GF-D8 (cell line): ENCODE results near the gene TPT1.
"Not testable (repeated sequence)": the region's sequence is repeated elsewhere in the genome, so short reads cannot be mapped to it uniquely, and the experiment has no call there.

Source experiments
- DNase-seq: peaks from one replicate; lab custom pipeline; 2025; lab: John Stamatoyannopoulos, UW

TPT1 gene

GRCh38 chr13:45367358-45367757, 26.4 kb upstream of the TPT1 start:
- DNase-seq, result no peak

GRCh38 chr13:45365558-45365885, 24.5 kb upstream of the TPT1 start:
- DNase-seq, result no peak

DNA sequence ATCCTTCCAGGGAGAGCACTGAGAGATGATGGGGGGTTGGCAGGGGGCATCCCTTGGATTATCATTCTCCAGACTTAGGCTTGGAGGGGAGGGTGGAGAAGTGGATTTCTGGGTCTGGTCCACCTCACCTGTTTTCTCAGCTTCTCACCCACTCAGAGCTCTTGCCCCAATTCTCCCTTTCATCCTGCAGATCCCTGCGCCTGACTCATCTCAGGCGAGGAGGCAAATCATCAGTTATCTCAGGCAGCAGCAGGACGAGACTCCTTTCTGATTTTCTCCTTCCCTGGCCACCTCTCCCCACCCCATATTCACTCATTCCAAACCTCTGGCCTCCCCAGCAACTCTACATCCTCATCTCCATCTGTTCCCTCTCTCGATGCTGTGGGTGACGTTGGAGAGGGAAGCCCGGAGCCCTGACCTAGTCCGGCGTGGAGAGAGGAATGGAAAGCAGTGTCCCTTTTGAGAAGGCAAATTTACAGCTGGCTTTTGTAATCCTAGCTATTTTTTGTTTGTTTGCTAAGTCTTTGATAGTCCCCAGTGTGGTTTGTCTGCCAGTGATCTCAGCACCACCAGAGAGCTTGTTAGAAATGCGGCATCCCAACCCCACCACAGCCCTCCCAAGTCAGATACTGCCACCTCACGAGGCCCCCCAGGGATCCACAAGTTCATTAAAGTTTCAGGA, 24.0 kb upstream of the TPT1 start:
- no peak for DNase-seq

GRCh38 chr13:45362939-45363338, 22.0 kb upstream of the TPT1 start:
- no peak for DNase-seq

GRCh38 chr13:45361596-45362206, 20.7 kb upstream of the TPT1 start:
- DNase-seq, result no peak

- peak; percentile 96 for DNase-seq
These were observed 16.1 kb upstream of the TPT1 start for GRCh38 chr13:45356966-45357672.

- DNase-seq, result no peak
These were observed 12.9 kb upstream of the TPT1 start for GRCh38 chr13:45353895-45354294.

GRCh38 chr13:45352031-45352430, 11.0 kb upstream of the TPT1 start:
- no peak for DNase-seq

DNA sequence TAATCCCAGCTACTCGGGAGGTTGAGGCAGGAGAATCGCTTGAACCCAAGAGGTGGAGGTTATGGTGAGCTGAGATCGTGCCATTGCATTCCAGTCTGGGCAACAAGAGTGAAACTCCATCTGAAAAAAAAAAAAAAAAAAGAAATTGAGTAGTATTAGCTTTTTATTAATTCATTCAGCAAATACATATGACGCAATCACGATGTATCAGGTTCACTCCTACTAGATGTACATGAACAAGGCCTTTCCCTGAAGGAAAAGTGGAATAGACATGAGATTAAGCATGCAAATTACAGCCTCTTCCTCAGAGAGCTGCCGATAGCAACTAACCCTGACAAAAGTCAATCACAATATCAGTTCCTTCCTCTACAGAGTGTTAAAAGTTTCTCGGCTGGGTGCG, 9.2 kb upstream of the TPT1 start:
- no peak for DNase-seq

DNA sequence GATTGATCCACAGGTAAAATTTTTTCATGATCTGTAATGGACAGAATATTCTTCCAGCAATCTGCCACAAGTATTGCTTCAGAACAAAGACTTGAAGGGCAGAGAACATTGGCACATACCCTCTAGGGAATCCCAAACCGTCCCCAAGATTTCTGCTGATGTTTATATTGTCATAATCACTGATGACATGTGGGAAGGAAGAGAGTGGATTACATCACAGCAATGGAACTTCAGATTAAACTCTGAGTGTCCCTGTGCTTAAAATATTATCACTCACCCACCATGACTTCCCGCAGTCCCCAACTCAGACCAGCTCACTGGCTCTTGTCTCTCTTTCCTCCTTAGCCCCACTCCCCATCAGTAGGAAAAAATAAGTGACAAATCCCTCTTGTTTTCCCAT, 8.5 kb upstream of the TPT1 start:
- peak; percentile 76 for DNase-seq

DNA sequence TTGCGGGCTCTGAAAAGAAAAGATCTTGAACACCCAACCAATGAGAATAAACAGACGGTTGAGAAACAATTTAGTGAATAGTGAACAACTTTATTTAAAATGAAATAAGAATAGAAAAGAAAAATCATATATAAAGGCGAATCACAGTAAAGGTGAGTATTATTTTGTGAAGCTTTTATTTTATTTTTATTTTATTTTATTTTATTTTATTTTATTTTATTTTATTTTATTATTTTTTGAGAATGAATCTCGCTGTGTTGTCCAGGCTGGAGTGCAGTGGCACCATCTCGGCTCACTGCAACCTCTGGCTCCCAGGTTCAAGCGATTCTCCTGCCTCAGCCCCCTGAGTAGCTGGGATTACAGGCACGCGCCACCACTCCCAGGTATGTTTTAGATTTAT, 3.1 kb upstream of the TPT1 start:
- not testable (repeated sequence) for DNase-seq

DNA sequence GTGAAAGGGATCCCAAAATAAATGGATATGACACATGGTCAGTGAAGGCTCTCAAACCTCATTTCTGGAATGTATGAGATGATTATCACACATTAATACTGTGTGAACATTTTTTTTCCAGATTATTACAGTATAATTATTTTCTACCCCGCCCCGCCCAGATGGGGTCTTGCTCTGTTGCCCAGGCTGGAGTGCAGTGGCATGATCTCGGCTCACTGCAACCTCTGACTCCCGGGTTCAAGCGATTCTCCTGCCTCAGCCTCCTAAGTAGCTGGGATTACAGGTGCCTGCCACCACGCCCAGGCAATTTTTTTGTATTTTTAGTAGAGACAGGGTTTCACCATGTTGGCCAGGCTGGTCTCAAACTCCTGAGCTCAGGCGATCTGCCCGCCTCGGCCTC, 2.1 kb upstream of the TPT1 start:
- not testable (repeated sequence) for DNase-seq

GRCh38 chr13:45342668-45343067, 1.7 kb upstream of the TPT1 start:
- not testable (repeated sequence) for DNase-seq

DNA sequence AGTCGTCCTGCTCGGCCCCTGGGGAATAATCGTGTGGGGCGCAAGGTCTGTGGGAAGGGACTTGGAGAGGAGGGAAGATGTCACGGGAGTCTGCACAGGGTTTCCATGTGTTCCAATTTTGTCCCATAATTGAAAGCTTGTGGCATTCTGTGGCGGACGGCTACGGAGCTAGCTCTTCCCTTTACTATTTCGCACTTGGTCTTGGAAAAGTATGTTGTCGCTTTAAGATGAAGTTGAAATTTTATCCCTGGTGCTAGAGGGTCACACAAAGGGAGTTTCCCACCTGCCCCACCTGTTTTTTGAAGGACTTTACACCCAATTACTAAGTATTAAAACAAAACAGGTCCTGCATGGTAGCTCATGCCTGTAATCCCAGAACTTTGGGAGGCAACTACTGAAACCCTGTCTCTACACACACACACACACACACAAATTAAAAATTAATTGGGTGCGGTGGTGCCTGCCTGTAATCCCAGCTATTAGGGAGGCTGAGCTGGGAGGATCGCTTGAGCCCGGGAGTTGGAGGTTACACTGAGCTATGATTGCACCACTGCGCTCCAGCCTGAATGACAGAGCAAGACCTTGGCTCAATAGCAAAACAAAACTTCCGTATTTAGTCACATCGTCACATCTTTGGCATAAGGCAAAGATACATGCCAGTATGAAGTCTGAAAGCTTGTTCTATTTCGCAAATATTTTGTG, 967 bp upstream of the TPT1 start:
- peak; percentile 30 for DNase-seq

GRCh38 chr13:45340422-45341033, 455 bp downstream of the TPT1 start:
- peak; percentile 92 for DNase-seq

- DNase-seq, result no peak
These were observed 1.1 kb downstream of the TPT1 start for GRCh38 chr13:45339867-45340266.

DNA sequence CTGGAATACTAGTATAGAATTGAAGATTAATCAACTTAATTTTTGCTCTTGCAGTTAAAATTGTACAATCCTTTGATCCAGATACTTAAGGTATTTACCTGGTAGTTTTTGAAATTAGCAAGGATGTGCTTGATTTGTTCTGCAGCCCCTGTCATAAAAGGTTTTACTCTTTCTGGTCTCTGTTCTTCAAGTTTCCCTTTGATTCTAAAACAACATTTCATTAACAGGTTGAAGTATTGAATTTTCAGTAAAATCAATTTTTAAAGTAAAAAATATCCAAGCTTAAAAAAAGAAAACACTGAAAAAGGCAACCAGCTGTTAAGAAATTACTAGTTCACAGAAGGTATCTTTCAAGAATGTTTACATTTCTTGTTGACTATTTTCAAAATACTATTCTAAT, 1.6 kb downstream of the TPT1 start:
- DNase-seq, result no peak

DNA sequence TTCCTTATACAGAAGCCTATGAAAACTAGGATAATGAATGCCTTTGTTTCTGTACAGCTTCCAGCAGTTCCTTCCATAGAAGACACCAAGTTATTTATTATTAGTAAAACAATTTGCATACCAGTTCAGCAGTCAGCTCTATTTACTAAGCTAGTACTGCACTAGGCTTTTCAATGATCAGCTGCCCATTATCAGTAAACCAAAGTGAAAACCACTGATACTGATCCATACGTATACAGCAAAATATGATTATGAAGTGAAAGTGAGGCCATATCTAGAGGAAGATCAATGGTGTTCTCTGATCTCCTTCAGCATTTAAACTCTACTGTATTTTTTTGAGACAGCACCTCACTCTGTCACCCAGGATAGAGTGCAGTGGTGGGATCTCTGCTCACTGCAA, 3.2 kb downstream of the TPT1 start:
- DNase-seq, result no peak

- no peak for DNase-seq
These were observed 3.6 kb downstream of the TPT1 start for GRCh38 chr13:45337395-45337794.

DNA sequence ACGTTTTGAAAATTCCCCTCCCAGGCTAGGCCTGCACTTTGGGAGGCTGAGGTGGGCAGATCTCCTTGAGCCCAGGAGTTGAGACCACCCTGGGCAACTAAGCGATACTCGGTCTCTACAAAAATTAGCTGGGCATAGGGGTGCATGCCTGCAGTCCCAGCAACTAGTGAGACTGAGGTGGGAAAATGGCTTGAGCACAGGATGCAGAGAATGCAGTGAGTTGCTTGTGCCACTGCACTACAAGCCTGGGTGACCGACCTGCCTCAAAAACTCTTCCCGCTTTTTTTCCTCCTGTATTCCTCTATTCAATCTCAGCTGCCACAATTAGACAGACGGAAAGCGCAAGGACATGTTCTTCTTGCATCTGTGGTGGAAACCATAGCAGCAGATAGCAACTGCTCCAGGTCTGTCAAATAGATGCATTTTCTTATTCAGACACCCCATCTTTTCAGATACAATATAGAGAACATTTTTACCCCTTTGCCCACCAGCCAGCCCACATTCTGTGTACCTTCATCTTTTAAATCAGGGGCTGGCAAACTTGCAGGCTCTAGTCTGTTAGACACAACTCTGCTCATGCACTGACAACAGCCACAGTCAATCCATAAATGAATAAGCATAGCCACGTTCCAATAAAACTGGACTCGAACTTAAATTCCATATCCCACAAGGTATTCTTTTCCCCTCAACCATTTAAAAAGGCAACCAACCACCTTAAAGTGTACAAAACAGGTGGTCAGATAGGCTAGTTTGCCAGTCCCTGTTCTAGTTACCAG, 4.8 kb downstream of the TPT1 start:
- no peak for DNase-seq

GRCh38 chr13:45335397-45336024, 5.5 kb downstream of the TPT1 start:
- DNase-seq, result no peak
